HepG2 (cell line): ENCODE measurements around the gene ARFGEF2. TPM values are rescaled to one million over a fixed set of nuclear protein-coding genes. Genes with fewer than 3 reads are reported as not detected.

Experiments
- CBFB ChIP-seq: sonication (generic); formaldehyde crosslinking; IDR thresholded peaks from 2 replicates; pipeline ENCODE4 v1.4.0; 2020; ENCODE audit warnings: missing genetic modification reagents
- ELF3 ChIP-seq: IDR thresholded peaks from 2 replicates; pipeline ENCODE4 v1.6.1; 2016; ENCODE audit warnings: missing genetic modification reagents, missing compliant biosample characterization
- HOMEZ ChIP-seq: IDR thresholded peaks from 2 replicates; pipeline ENCODE4 v1.6.1; 2016; ENCODE audit warnings: low read depth
- IKZF1 ChIP-seq: fragments of 450-650 bp; IDR thresholded peaks from 2 replicates; pipeline ENCODE4 v1.7.1; 2016
- KLF11 ChIP-seq: IDR thresholded peaks from 2 replicates; pipeline ENCODE4 v1.6.1; 2016; ENCODE audit warnings: missing compliant biosample characterization
- KMT2B ChIP-seq: IDR thresholded peaks from 2 replicates; pipeline ENCODE4 v1.6.1; 2016; ENCODE audit warnings: missing genetic modification reagents, missing compliant biosample characterization
- SRSF9 ChIP-seq: fragments of 200-400 bp; formaldehyde crosslinking; IDR thresholded peaks from 2 replicates; pipeline ENCODE4 v1.6.1; 2018; ENCODE audit warnings: borderline replicate concordance, mild to moderate bottlenecking, low read depth, low read length; ENCODE audit not compliant: insufficient read depth, poor library complexity, severe bottlenecking
- STAT5B ChIP-seq: sonication (generic); formaldehyde crosslinking; IDR thresholded peaks from 2 replicates; pipeline ENCODE4 v1.4.0; 2020; ENCODE audit warnings: missing genetic modification reagents
- ZFP82 ChIP-seq: sonication (generic); formaldehyde crosslinking; IDR thresholded peaks from 2 replicates; pipeline ENCODE4 v1.5.1; 2020; ENCODE audit warnings: mild to moderate bottlenecking, missing genetic modification reagents, borderline replicate concordance
- ZNF317 ChIP-seq: sonication (generic); formaldehyde crosslinking; IDR thresholded peaks from 2 replicates; pipeline ENCODE4 v1.5.0; 2020; ENCODE audit warnings: mild to moderate bottlenecking, missing genetic modification reagents
- ZNF329 ChIP-seq: sonication (generic); formaldehyde crosslinking; IDR thresholded peaks from 2 replicates; pipeline ENCODE4 v1.9.0; 2021; ENCODE audit warnings: low read depth, mild to moderate bottlenecking, missing genetic modification reagents
- ZNF430 ChIP-seq: sonication (generic); formaldehyde crosslinking; IDR thresholded peaks from 2 replicates; pipeline ENCODE4 v1.9.0; 2021; ENCODE audit warnings: mild to moderate bottlenecking, missing genetic modification reagents
- ZNF773 ChIP-seq: sonication (generic); formaldehyde crosslinking; IDR thresholded peaks from 2 replicates; pipeline ENCODE4 v1.4.0; 2020; ENCODE audit warnings: missing genetic modification reagents, borderline replicate concordance
- ZNF777 ChIP-seq: sonication (generic); formaldehyde crosslinking; IDR thresholded peaks from 2 replicates; pipeline ENCODE4 v1.4.0; 2020; ENCODE audit warnings: missing genetic modification reagents
- polyA plus RNA-seq, 8 experiments: library from polyadenylated mRNA; depleted of rRNA in 3 of 8; stranded (reverse) in 7 of 8; unstranded in 1 of 8; fragments of >200 nt; fragmentation: Illumina TruSeq in 4 of 8; extraction: Trizol in 4 of 8; gene quantifications; 2 replicates each; pipeline versions ENCODE4 v1.2.1 to v1.2.3, GENCODE V29; 2011 to 2016; ENCODE audit warnings: low read depth in 4 of 8, missing spikeins in 1 of 8, mixed read lengths in 1 of 8; ENCODE audit not compliant: insufficient read depth in 1 of 8
- total RNA-seq, 5 experiments: library from RNA; depleted of rRNA; stranded (reverse); fragments of >200 nt; fragmentation: Illumina TruSeq; extraction: Trizol; gene quantifications; 2 replicates each; pipeline ENCODE4 v1.2.3, GENCODE V29; 2016; ENCODE audit warnings: low read depth in 1 of 5
- TF ChIP-seq, protein P1 (sequence below): sonication (generic); formaldehyde crosslinking; IDR thresholded peaks from 2 replicates; pipeline ENCODE4 v1.4.0; 2020; ENCODE audit warnings: missing genetic modification reagents, mild to moderate bottlenecking, borderline replicate concordance
- TF ChIP-seq, protein P2 (sequence below), 2 experiments: sonication (generic) in 1 of 2; formaldehyde crosslinking in 1 of 2; IDR thresholded peaks; 2 replicates each; pipeline versions ENCODE4 v1.4.0 to v1.6.1; 2016 to 2020; ENCODE audit warnings: borderline replicate concordance in 1 of 2, low read depth in 1 of 2, mild to moderate bottlenecking in 1 of 2, missing genetic modification reagents in 1 of 2
- TF ChIP-seq, protein P3 (sequence below): sonication (generic); formaldehyde crosslinking; IDR thresholded peaks from 2 replicates; pipeline ENCODE4 v1.8.0; 2022; ENCODE audit warnings: missing genetic modification reagents, mild to moderate bottlenecking, borderline replicate concordance

The ARFGEF2 gene
- total and polyA plus RNA-seq, 2 of the 13 experiments (the other 11 are each of a cell fraction or from before 2014, with no cell fraction given), result 44.0 to 60.8 TPM

GRCh38 chr20:49046087-49046900, 124.8 kb downstream of the ARFGEF2 start, which contains the start of gene CSE1L (continued):
- TF ChIP-seq, protein P1, sequence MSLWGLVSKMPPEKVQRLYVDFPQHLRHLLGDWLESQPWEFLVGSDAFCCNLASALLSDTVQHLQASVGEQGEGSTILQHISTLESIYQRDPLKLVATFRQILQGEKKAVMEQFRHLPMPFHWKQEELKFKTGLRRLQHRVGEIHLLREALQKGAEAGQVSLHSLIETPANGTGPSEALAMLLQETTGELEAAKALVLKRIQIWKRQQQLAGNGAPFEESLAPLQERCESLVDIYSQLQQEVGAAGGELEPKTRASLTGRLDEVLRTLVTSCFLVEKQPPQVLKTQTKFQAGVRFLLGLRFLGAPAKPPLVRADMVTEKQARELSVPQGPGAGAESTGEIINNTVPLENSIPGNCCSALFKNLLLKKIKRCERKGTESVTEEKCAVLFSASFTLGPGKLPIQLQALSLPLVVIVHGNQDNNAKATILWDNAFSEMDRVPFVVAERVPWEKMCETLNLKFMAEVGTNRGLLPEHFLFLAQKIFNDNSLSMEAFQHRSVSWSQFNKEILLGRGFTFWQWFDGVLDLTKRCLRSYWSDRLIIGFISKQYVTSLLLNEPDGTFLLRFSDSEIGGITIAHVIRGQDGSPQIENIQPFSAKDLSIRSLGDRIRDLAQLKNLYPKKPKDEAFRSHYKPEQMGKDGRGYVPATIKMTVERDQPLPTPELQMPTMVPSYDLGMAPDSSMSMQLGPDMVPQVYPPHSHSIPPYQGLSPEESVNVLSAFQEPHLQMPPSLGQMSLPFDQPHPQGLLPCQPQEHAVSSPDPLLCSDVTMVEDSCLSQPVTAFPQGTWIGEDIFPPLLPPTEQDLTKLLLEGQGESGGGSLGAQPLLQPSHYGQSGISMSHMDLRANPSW (CRISPR knock-in tag), result no peak
- TF ChIP-seq ZNF329 (CRISPR knock-in tag) (no peak; the same call in 1 of the 2 replicates), ZNF773 (peak; percentile 90; the same call in 1 of the 2 replicates), HOMEZ (peak; percentile 45; the same call in 1 of the 2 replicates), ZNF430 (CRISPR knock-in tag) (peak; percentile 79; the same call in 1 of the 2 replicates), IKZF1 (no peak), ZNF317 (CRISPR knock-in tag) (peak; percentile 87), SRSF9 (no peak), KLF11 (CRISPR knock-in tag) (peak; percentile 93), STAT5B (CRISPR knock-in tag) (0 out of 2 replicates have a peak, but pooled peaks have one; percentile 56), CBFB (CRISPR knock-in tag) (peak; percentile 87), ZNF777 (CRISPR knock-in tag) (peak; percentile 71; the same call in 1 of the 2 replicates), ZFP82 (CRISPR knock-in tag) (peak; percentile 99), ELF3 (CRISPR knock-in tag) (peak; percentile 57), KMT2B (CRISPR knock-in tag) (peak; percentile 84)
- TF ChIP-seq, protein P2, sequence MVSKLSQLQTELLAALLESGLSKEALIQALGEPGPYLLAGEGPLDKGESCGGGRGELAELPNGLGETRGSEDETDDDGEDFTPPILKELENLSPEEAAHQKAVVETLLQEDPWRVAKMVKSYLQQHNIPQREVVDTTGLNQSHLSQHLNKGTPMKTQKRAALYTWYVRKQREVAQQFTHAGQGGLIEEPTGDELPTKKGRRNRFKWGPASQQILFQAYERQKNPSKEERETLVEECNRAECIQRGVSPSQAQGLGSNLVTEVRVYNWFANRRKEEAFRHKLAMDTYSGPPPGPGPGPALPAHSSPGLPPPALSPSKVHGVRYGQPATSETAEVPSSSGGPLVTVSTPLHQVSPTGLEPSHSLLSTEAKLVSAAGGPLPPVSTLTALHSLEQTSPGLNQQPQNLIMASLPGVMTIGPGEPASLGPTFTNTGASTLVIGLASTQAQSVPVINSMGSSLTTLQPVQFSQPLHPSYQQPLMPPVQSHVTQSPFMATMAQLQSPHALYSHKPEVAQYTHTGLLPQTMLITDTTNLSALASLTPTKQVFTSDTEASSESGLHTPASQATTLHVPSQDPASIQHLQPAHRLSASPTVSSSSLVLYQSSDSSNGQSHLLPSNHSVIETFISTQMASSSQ (IDR thresholded peaks at IDR 0.05; ENCODE audit: low read depth), result no peak
- TF ChIP-seq, protein P2 (CRISPR knock-in tag; IDR thresholded peaks at IDR 0.05; ENCODE audit: borderline replicate concordance), result peak; percentile 84
- TF ChIP-seq, protein P3, sequence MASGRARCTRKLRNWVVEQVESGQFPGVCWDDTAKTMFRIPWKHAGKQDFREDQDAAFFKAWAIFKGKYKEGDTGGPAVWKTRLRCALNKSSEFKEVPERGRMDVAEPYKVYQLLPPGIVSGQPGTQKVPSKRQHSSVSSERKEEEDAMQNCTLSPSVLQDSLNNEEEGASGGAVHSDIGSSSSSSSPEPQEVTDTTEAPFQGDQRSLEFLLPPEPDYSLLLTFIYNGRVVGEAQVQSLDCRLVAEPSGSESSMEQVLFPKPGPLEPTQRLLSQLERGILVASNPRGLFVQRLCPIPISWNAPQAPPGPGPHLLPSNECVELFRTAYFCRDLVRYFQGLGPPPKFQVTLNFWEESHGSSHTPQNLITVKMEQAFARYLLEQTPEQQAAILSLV, result peak; percentile 96
